ENCODE measurements around the gene GLDC.

- TF ChIP-seq ZNF274 (IDR thresholded peaks at IDR 0.05; ENCODE audit: low read depth, low read length), result no peak
- no peak for TF ChIP-seq SUZ12 (IDR thresholded peaks at IDR 0.05; ENCODE audit: extremely low read depth, insufficient read depth, insufficient read length)
- TF ChIP-seq YY1 (IDR thresholded peaks at IDR 0.05; ENCODE audit: insufficient read depth, insufficient read length), result no peak
These were observed 96.3 kb downstream of the GLDC start for GRCh38 chr9:6549106-6549800.

All from NT2/D1 (cell line).